ENCODE data around the gene EIF4H.
"Not testable (repeated sequence)": the region's sequence is repeated elsewhere in the genome, so short reads cannot be mapped to it uniquely, and the experiment has no call there.

The EIF4H gene

GRCh38 chr7:74173866-74174605 lies at the start of gene EIF4H:
Gene EIF4H (plus strand): TSS chr7:74174356. CDS start chr7:74174384, 28 bp downstream.
- DNase-seq, result peak; percentile 79 to 86

GRCh38 chr7:74126220-74126880 lies 47.8 kb upstream of the EIF4H start:
- no peak for DNase-seq

GRCh38 chr7:74129887-74130286 lies 44.3 kb upstream of the EIF4H start:
- no peak for DNase-seq

GRCh38 chr7:74130518-74130917 lies 43.6 kb upstream of the EIF4H start:
- DNase-seq, result no peak

GRCh38 chr7:74134117-74134620 lies 40.0 kb upstream of the EIF4H start:
- no peak for DNase-seq

- no peak for DNase-seq
Observed at GRCh38 chr7:74138334-74138867, 35.8 kb upstream of the EIF4H start.

- DNase-seq, result no peak
Observed at GRCh38 chr7:74138945-74139843, 35.0 kb upstream of the EIF4H start.

DNA sequence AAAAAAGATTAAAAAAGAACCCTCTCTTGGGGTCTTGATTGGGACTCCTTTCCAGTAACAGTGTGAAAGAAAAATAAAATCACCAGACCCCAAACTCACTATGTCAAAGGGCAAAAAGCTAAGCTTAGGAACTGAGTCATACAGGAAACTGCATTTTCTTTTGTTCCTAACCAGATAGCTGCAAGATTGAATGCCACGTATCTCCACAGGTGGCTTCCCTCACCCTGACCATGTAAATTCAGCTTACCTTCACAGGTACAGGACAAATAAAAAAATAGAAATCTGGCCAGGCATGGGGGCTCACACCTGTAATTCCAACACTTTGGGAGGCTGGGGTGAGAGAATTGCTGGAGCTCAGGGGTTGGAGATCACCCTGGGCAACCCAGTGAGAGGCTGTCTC lies 32.5 kb upstream of the EIF4H start:
- no peak for DNase-seq

DNA sequence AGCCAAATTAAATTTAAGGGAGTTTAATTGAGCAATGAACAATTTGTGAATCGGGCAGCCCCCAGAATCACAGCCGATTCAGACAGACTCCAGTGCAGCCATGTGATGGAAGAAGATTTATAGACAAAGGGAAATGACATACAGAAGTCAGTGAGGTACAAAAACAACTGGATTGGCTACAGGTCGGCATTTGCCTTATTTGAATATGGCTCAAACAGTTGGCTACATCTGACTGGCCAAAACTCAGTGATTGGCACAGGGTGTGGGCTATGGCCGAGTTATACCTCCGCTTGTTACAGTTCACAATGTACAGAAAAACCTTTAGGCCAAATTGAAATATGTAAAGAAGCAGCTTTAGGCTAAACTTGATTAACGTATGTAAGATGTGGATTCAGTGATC lies 30.8 kb upstream of the EIF4H start:
- no peak for DNase-seq

GRCh38 chr7:74148491-74148890 lies 25.7 kb upstream of the EIF4H start:
- no peak for DNase-seq

GRCh38 chr7:74149071-74149470 lies 25.1 kb upstream of the EIF4H start:
- no peak for DNase-seq

GRCh38 chr7:74149603-74150002 lies 24.6 kb upstream of the EIF4H start:
- DNase-seq, result no peak

DNA sequence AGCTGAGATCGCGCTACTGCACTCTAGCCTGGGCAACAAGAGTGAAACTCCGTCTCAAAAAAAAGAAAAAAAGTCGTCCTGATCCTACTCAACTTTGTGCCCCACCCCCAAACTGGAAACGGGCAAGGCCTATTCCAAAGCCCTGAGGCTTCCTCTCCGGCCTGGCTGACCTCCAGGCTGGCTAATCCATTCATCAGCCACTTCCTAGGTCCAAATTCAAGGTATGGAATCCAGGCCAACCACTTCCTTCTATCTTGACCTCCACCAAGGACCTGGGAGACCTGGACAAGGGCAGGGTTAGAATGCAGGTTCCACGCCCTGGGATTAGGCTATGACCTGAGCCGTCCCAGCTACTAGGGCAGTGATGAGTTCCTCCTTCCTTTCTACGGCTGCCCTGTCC lies 20.4 kb upstream of the EIF4H start:
- no peak for DNase-seq

GRCh38 chr7:74155810-74156395 lies 18.3 kb upstream of the EIF4H start:
- no peak for DNase-seq

DNA sequence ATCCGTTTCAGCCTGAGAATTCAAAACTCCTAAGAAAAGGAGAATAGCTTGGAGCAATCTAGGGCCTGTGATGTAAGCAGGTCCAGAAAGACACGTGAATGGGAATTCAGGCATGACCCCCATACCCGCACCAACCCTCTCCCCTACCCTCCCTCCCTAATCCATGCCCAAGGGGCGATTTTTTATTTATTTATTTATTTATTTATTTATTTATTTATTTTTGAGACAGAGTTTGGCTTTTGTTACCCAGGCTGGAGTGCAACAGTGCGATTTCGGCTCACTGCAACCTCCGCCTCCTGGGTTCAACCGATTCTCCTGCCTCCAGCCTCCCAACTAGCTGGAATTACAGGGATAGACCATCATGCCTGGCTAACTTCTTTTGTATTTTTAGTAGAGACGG lies 16.6 kb upstream of the EIF4H start:
- DNase-seq, result no peak

GRCh38 chr7:74164985-74165456 lies 9.1 kb upstream of the EIF4H start:
- DNase-seq, result no peak

- DNase-seq, result no peak
Observed at GRCh38 chr7:74165867-74166593, 8.1 kb upstream of the EIF4H start.

- DNase-seq, result not testable (repeated sequence)
Observed at GRCh38 chr7:74167324-74167723, 6.8 kb upstream of the EIF4H start.

DNA sequence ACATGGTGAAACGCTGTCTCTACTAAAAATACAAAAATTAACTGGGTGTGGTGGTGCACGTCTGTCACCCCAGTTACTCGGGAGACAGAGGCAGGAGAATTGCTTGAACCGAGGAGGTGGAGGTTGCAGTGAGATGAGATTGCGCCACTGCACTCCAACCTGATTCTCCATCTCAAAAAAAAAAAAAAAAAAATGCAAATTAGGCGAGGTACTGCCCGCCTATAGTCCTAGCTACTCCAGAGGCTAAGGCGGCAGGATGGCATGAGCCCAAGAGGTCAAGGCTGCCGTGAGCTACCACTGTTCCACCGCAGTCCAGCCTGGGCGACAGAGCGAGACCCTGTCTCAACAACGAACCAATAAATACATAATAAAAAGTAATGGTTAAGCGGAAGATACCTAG lies 1.1 kb upstream of the EIF4H start:
- DNase-seq, result peak in 1 of 2 experiments; percentile 26

DNA sequence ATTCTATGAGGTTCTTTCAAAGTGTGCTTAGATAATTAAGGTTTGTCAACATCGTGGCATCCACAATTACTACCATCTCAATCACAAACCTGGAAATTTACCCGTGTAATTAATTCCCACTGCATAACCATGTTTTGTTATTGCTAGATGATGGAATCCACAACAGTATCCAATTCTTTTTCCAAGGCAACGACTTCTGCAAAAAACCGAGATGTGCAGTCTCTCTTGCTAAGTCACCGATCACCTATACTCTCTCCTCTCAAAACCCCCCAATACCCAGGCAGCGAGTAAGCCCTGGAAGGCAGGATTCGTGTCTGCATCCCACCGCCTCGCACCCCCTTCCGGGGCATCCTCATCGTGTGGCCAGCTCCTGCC lies 678 bp upstream of the EIF4H start:
- no peak for DNase-seq

GRCh38 chr7:74174606-74175082 lies 488 bp downstream of the EIF4H start:
- no peak for DNase-seq

DNA sequence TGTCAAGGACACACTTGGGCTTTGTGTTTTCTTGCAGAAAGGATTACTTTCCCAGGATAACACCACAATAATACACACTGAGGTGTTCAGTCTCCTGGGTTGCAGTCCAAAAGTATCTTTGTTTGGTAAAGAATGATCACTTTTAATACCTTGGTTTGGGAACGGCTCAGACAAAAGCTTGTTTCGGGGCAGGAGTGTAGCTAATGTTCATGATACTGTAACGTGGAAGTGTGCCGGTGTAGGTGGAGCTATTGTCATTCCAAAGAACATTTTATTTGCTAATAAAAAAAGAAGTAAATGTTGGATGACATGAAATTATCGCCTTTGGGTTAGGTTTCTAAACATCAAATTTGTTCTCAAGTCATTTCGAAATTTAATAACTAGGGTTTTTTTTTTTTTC lies 1.2 kb downstream of the EIF4H start:
- no peak for DNase-seq

Measured in SHP77 (cell line).